Neural cell (in vitro differentiated cells): ENCODE measurements around the gene CENPA. TPM values are rescaled to one million over a fixed set of nuclear protein-coding genes. Genes with fewer than 3 reads are reported as not detected.

Source experiments
- H2AFZ ChIP-seq: fragments of 200-600, 300-800 bp; sonication (generic), shearing (Covaris generic); 2 replicates; pipeline ENCODE4 v1.6.0; 2014; ENCODE audit warnings: low read depth, mild to moderate bottlenecking, antibody characterized with exemption, low read length, moderate library complexity
- H3F3A ChIP-seq: fragments of 200-600 bp; shearing (Covaris generic); 2 replicates; pipeline ENCODE4 v1.6.1; 2016; ENCODE audit warnings: mild to moderate bottlenecking, moderate library complexity, mixed read lengths, antibody characterized with exemption, low read length; ENCODE audit not compliant: insufficient read depth, poor library complexity, severe bottlenecking
- H3K27ac ChIP-seq: fragments of 200-600, 300-800 bp; sonication (generic), shearing (Covaris generic); 2 replicates; pipeline ENCODE4 v1.5.1; 2014; ENCODE audit warnings: mild to moderate bottlenecking, low read length, moderate library complexity
- H3K27me3 ChIP-seq: fragments of 300-800, 200-600 bp; sonication (generic), shearing (Covaris generic); 2 replicates; pipeline ENCODE4 v1.6.0; 2014; ENCODE audit warnings: mild to moderate bottlenecking, low read depth, low read length, moderate library complexity; ENCODE audit not compliant: insufficient read depth
- H3K36me3 ChIP-seq: fragments of 300-800, 200-600 bp; sonication (generic), shearing (Covaris generic); 2 replicates; pipeline ENCODE4 v1.5.1; 2014; ENCODE audit warnings: mild to moderate bottlenecking, antibody characterized with exemption, low read length, moderate library complexity; ENCODE audit not compliant: insufficient read depth
- H3K4me2 ChIP-seq: fragments of 300-800, 200-600 bp; sonication (generic), shearing (Covaris generic); 2 replicates; pipeline ENCODE4 v1.6.0; 2014; ENCODE audit warnings: mild to moderate bottlenecking, low read length
- H3K4me3 ChIP-seq: fragments of 300-800, 200-600 bp; sonication (generic), shearing (Covaris generic); 2 replicates; pipeline ENCODE4 v1.5.1; 2014; ENCODE audit warnings: mild to moderate bottlenecking, low read length, moderate library complexity
- H3K79me2 ChIP-seq: fragments of 200-600 bp; shearing (Covaris generic); replicated peaks from 2 replicates; pipeline ENCODE4 v1.6.0; 2014; ENCODE audit warnings: mild to moderate bottlenecking, low read length, moderate library complexity; ENCODE audit not compliant: insufficient read depth
- H3K9ac ChIP-seq: fragments of 300-800, 200-600 bp; sonication (generic), shearing (Covaris generic); 2 replicates; pipeline ENCODE4 v1.6.1; 2016; ENCODE audit warnings: mild to moderate bottlenecking, low read length, mixed read lengths
- H3K9me2 ChIP-seq: fragments of 200-600 bp; shearing (Covaris generic); 2 replicates; pipeline ENCODE4 v1.6.1; 2016; ENCODE audit warnings: mild to moderate bottlenecking, low read length, mixed read lengths; ENCODE audit not compliant: insufficient read depth
- H3K9me3 ChIP-seq: fragments of 200-600, 300-800 bp; sonication (generic), shearing (Covaris generic); 2 replicates; pipeline ENCODE4 v1.6.1; 2016; ENCODE audit warnings: mild to moderate bottlenecking, mixed run types, low read length, moderate library complexity, mixed read lengths
- H4K20me1 ChIP-seq: fragments of 200-600 bp; shearing (Covaris generic); 2 replicates; pipeline ENCODE4 v1.6.1; 2016; ENCODE audit warnings: mild to moderate bottlenecking, mixed run types; ENCODE audit not compliant: insufficient read depth
- CTCF ChIP-seq: fragments of 450-650 bp; IDR thresholded peaks from 2 replicates; pipeline ENCODE4 v1.5.1; 2014; ENCODE audit warnings: antibody characterized with exemption, mild to moderate bottlenecking, moderate library complexity; ENCODE audit not compliant: poor library complexity, severe bottlenecking
- EP300 ChIP-seq: fragments of 450-650 bp; conservative IDR thresholded peaks from 2 replicates; pipeline ENCODE4 v1.6.1; 2014; ENCODE audit warnings: antibody characterized with exemption, mild to moderate bottlenecking, moderate library complexity; ENCODE audit not compliant: poor library complexity, severe bottlenecking
- EZH2 ChIP-seq: fragments of 200-600, 300-800 bp; shearing (Covaris generic), sonication (generic); IDR thresholded peaks from 2 replicates; pipeline ENCODE4 v1.6.1; 2014; ENCODE audit warnings: antibody characterized with exemption, low read length, borderline replicate concordance, mild to moderate bottlenecking; ENCODE audit not compliant: insufficient read depth, poor library complexity, severe bottlenecking
- MXI1 ChIP-seq: fragments of 450-650 bp; conservative IDR thresholded peaks from 2 replicates; pipeline ENCODE4 v1.6.1; 2014; ENCODE audit warnings: antibody characterized with exemption, mild to moderate bottlenecking; ENCODE audit not compliant: poor library complexity, severe bottlenecking
- POLR2AphosphoS5 ChIP-seq: IDR thresholded peaks from 2 replicates; pipeline ENCODE4 v1.6.1; 2012
- RAD21 ChIP-seq: fragments of 450-650 bp; conservative IDR thresholded peaks from 2 replicates; pipeline ENCODE4 v1.6.1; 2014; ENCODE audit warnings: antibody characterized with exemption, mild to moderate bottlenecking, moderate library complexity
- REST ChIP-seq: IDR thresholded peaks from 2 replicates; pipeline ENCODE4 v1.6.1; 2012; ENCODE audit warnings: borderline replicate concordance
- SMC3 ChIP-seq: fragments of 450-650 bp; conservative IDR thresholded peaks from 2 replicates; pipeline ENCODE4 v1.6.1; 2014; ENCODE audit warnings: antibody characterized with exemption, mild to moderate bottlenecking, moderate library complexity; ENCODE audit not compliant: poor library complexity
- TAF1 ChIP-seq: IDR thresholded peaks from 2 replicates; pipeline ENCODE4 v1.6.1; 2012; ENCODE audit warnings: low read depth
- polyA plus RNA-seq: library from polyadenylated mRNA; depleted of rRNA; stranded (reverse); fragments of >200 nt; gene quantifications from 2 replicates; pipeline ENCODE4 v1.2.3, GENCODE V29; 2014

CENPA gene
- polyA plus RNA-seq, 1 donor from 2014 or later, result 0.54 TPM

- Histone ChIP-seq H3K27me3 (no peaks in the 10 kb centered on the region), H3F3A (no peaks in the 10 kb centered on the region), H3K4me2 (no peak overlapping the region), H3K27ac (no peak overlapping the region), H3K79me2 (no peaks in the 10 kb centered on the region), H4K20me1 (no peaks in the 10 kb centered on the region), H3K9ac (no peak overlapping the region), H3K4me3 (no peak overlapping the region), H3K9me2 (no peaks in the 10 kb centered on the region), H3K36me3 (no peaks in the 10 kb centered on the region), H2AFZ (no peak overlapping the region), H3K9me3 (no peaks in the 10 kb centered on the region)
- no peak for TF ChIP-seq REST
- no peak for TF ChIP-seq TAF1
- no peak for TF ChIP-seq CTCF
- no peak for TF ChIP-seq POLR2AphosphoS5
- TF ChIP-seq EZH2, result no peak
- TF ChIP-seq SMC3, result no peak
Observed at GRCh38 chr2:26754972-26755670, 30.7 kb upstream of the CENPA start.

- no peak overlapping the region for H3K4me2 ChIP-seq
- H3K9me2 ChIP-seq, result no peaks in the 10 kb centered on the region
- H3F3A ChIP-seq, result no peaks in the 10 kb centered on the region
- H3K9me3 ChIP-seq, result no peaks in the 10 kb centered on the region
- H3K27ac ChIP-seq, result no peak overlapping the region
- no peak overlapping the region for H2AFZ ChIP-seq
- TF ChIP-seq REST (no peak), POLR2AphosphoS5 (no peak), TAF1 (no peak), RAD21 (no peak), EP300 (no peak), EZH2 (no peak), MXI1 (no peak), CTCF (no peak), SMC3 (no peak)
- H3K79me2 ChIP-seq, result no peaks in the 10 kb centered on the region
- H3K4me3 ChIP-seq, result no peak overlapping the region
- no peak overlapping the region for H3K9ac ChIP-seq
- no peaks in the 10 kb centered on the region for H4K20me1 ChIP-seq
- H3K27me3 ChIP-seq, result no peaks in the 10 kb centered on the region
- no peaks in the 10 kb centered on the region for H3K36me3 ChIP-seq
Observed at GRCh38 chr2:26756337-26756736, 29.5 kb upstream of the CENPA start.
